Nephron (organoid): ENCODE results near the gene CEBPG.

Experiments
- H3K27ac Mint-ChIP-seq, 3 experiments: 2 replicates each; pipeline ENCODE4 v1.8.0; 2020; ENCODE audit warnings: mixed read lengths in 3 of 3, mild to moderate bottlenecking in 2 of 3, moderate library complexity in 1 of 3
- H3K27me3 Mint-ChIP-seq: 2 replicates; pipeline ENCODE4 v1.8.0; 2021; ENCODE audit warnings: low read depth, mild to moderate bottlenecking, moderate library complexity, mixed read lengths
- H3K36me3 Mint-ChIP-seq: 2 replicates; pipeline ENCODE4 v1.8.0; 2020; ENCODE audit warnings: low read depth, mixed read lengths
- H3K4me1 Mint-ChIP-seq: 2 replicates; pipeline ENCODE4 v1.8.0; 2020; ENCODE audit warnings: mixed read lengths
- H3K4me3 Mint-ChIP-seq, 3 experiments: 2 replicates each; pipeline ENCODE4 v1.8.0; 2020; ENCODE audit warnings: mild to moderate bottlenecking in 3 of 3, mixed read lengths in 3 of 3, moderate library complexity in 2 of 3
- H3K9me3 Mint-ChIP-seq: 2 replicates; pipeline ENCODE4 v1.8.0; 2020; ENCODE audit warnings: mixed read lengths
- CTCF ChIP-seq, 3 experiments: fragments of 200-600 bp; sonication (generic); IDR thresholded peaks; one replicate each; pipeline ENCODE4 v1.5.0; 2021; ENCODE audit warnings: antibody characterized with exemption in 3 of 3; ENCODE audit not compliant: unreplicated experiment in 3 of 3

The CEBPG gene

GRCh38 chr19:33343301-33343700 is 30.2 kb upstream of the CEBPG start:
- Mint-ChIP-seq H3K27ac (no peak overlapping the region), H3K4me1 (peaks cover 10% of the 10 kb centered on the region), H3K9me3 (peaks cover 2% of the 10 kb centered on the region), H3K4me3 (no peak overlapping the region), H3K36me3 (no peaks in the 10 kb centered on the region), H3K27me3 (peaks cover 79% of the 10 kb centered on the region)
- no peak for TF ChIP-seq CTCF (IDR thresholded peaks at IDR 0.05; ENCODE audit: unreplicated experiment in 3 of 3)

GRCh38 chr19:33343859-33344572 is 29.5 kb upstream of the CEBPG start:
- Mint-ChIP-seq H3K4me1 (peaks cover 10% of the 10 kb centered on the region), H3K36me3 (no peaks in the 10 kb centered on the region), H3K27ac (peak overlapping the region in 2 of 3 experiments; percentile 35 to 38), H3K4me3 (peak overlapping the region in 1 of 3 experiments; percentile 22), H3K9me3 (peaks cover 2% of the 10 kb centered on the region), H3K27me3 (peaks cover 78% of the 10 kb centered on the region)
- TF ChIP-seq CTCF (IDR thresholded peaks at IDR 0.05; ENCODE audit: unreplicated experiment in 3 of 3), result no peak

- H3K27ac Mint-ChIP-seq, result peak overlapping the region in 2 of 3 experiments; percentile 35 to 38
- H3K4me3 Mint-ChIP-seq, result peak overlapping the region in 1 of 3 experiments; percentile 22
- no peaks in the 10 kb centered on the region for H3K36me3 Mint-ChIP-seq
- H3K4me1 Mint-ChIP-seq, result peaks cover 10% of the 10 kb centered on the region
- H3K9me3 Mint-ChIP-seq, result peaks cover 2% of the 10 kb centered on the region
- no peak for TF ChIP-seq CTCF (IDR thresholded peaks at IDR 0.05; ENCODE audit: unreplicated experiment in 3 of 3)
- H3K27me3 Mint-ChIP-seq, result peaks cover 73% of the 10 kb centered on the region
Observed at GRCh38 chr19:33344573-33344925, 29.0 kb upstream of the CEBPG start.

- peak overlapping the region in 1 of 3 experiments; percentile 35 for H3K27ac Mint-ChIP-seq
- TF ChIP-seq CTCF (IDR thresholded peaks at IDR 0.05; ENCODE audit: unreplicated experiment in 3 of 3), result no peak
- no peak overlapping the region for H3K4me3 Mint-ChIP-seq
- H3K27me3 Mint-ChIP-seq, result peaks cover 69% of the 10 kb centered on the region
- H3K36me3 Mint-ChIP-seq, result no peaks in the 10 kb centered on the region
- H3K9me3 Mint-ChIP-seq, result no peaks in the 10 kb centered on the region
- H3K4me1 Mint-ChIP-seq, result peaks cover 10% of the 10 kb centered on the region
Observed at GRCh38 chr19:33345163-33345562, 28.3 kb upstream of the CEBPG start.

GRCh38 chr19:33346665-33347064 is 26.8 kb upstream of the CEBPG start:
- Mint-ChIP-seq H3K27ac (no peak overlapping the region), H3K4me3 (no peak overlapping the region), H3K4me1 (peaks cover 10% of the 10 kb centered on the region), H3K36me3 (no peaks in the 10 kb centered on the region), H3K9me3 (no peaks in the 10 kb centered on the region), H3K27me3 (peaks cover 59% of the 10 kb centered on the region)
- no peak for TF ChIP-seq CTCF (IDR thresholded peaks at IDR 0.05; ENCODE audit: unreplicated experiment in 3 of 3)

GRCh38 chr19:33347300-33347699 is 26.2 kb upstream of the CEBPG start:
- Mint-ChIP-seq H3K27ac (no peak overlapping the region), H3K36me3 (no peaks in the 10 kb centered on the region)
- TF ChIP-seq CTCF (IDR thresholded peaks at IDR 0.05; ENCODE audit: unreplicated experiment in 3 of 3), result no peak

More at GRCh38 chr19:33347300-33347699, 26.2 kb upstream of the CEBPG start:
- Mint-ChIP-seq H3K27me3 (peaks cover 53% of the 10 kb centered on the region), H3K9me3 (no peaks in the 10 kb centered on the region), H3K4me3 (no peak overlapping the region), H3K4me1 (peaks cover 10% of the 10 kb centered on the region)
